DMS79 (cell line): ENCODE data around the gene PNPLA8.
A peak's percentile ranks its signal among the peaks of the same experiment; 100 is the strongest.
"Not testable (repeated sequence)": the region's sequence is repeated elsewhere in the genome, so short reads cannot be mapped to it uniquely, and the experiment has no call there.

Experiments used
- DNase-seq: peaks from one replicate; lab custom pipeline; 2025; lab: John Stamatoyannopoulos, UW

Gene PNPLA8

GRCh38 chr7:108529341-108529740, 3.4 kb upstream of the PNPLA8 start:
- DNase-seq = no peak

- no peak for DNase-seq
Observed at GRCh38 chr7:108528183-108528712, 2.3 kb upstream of the PNPLA8 start.

- DNase-seq = no peak
Observed at GRCh38 chr7:108526768-108527017, 758 bp upstream of the PNPLA8 start.

GRCh38 chr7:108525327-108525984, 479 bp downstream of the PNPLA8 start:
- peak; percentile 18 for DNase-seq

GRCh38 chr7:108522780-108523179, 3.2 kb downstream of the PNPLA8 start:
- DNase-seq = no peak

- no peak for DNase-seq
Observed at GRCh38 chr7:108517951-108518350, 8.0 kb downstream of the PNPLA8 start.

GRCh38 chr7:108515630-108516029, 10.3 kb downstream of the PNPLA8 start:
- DNase-seq = no peak

GRCh38 chr7:108515013-108515412, 10.9 kb downstream of the PNPLA8 start:
- DNase-seq = no peak

- no peak for DNase-seq
Observed at GRCh38 chr7:108511939-108512338, 14.0 kb downstream of the PNPLA8 start.

GRCh38 chr7:108504576-108504975, 21.4 kb downstream of the PNPLA8 start:
- not testable (repeated sequence) for DNase-seq

- DNase-seq = no peak
Observed at GRCh38 chr7:108503112-108504026, 22.6 kb downstream of the PNPLA8 start.

- no peak for DNase-seq
Observed at GRCh38 chr7:108499566-108499965, 26.4 kb downstream of the PNPLA8 start.

GRCh38 chr7:108498481-108498880, 27.5 kb downstream of the PNPLA8 start:
- DNase-seq = no peak

- peak; percentile 34 for DNase-seq
Observed at GRCh38 chr7:108497082-108497725, 28.7 kb downstream of the PNPLA8 start.

- no peak for DNase-seq
Observed at GRCh38 chr7:108492742-108493141, 33.2 kb downstream of the PNPLA8 start.

- no peak for DNase-seq
Observed at GRCh38 chr7:108488768-108489538, 37.0 kb downstream of the PNPLA8 start.

GRCh38 chr7:108487646-108488045, 38.3 kb downstream of the PNPLA8 start:
- no peak for DNase-seq

GRCh38 chr7:108486291-108486966, 39.5 kb downstream of the PNPLA8 start:
- no peak for DNase-seq

- no peak for DNase-seq
Observed at GRCh38 chr7:108484137-108484536, 41.8 kb downstream of the PNPLA8 start.

- no peak for DNase-seq
Observed at GRCh38 chr7:108480311-108480710, 45.6 kb downstream of the PNPLA8 start.

- DNase-seq = no peak
Observed at GRCh38 chr7:108479751-108480150, 46.2 kb downstream of the PNPLA8 start.
